Measurements from ENCODE around the gene RFX3.

DNA sequence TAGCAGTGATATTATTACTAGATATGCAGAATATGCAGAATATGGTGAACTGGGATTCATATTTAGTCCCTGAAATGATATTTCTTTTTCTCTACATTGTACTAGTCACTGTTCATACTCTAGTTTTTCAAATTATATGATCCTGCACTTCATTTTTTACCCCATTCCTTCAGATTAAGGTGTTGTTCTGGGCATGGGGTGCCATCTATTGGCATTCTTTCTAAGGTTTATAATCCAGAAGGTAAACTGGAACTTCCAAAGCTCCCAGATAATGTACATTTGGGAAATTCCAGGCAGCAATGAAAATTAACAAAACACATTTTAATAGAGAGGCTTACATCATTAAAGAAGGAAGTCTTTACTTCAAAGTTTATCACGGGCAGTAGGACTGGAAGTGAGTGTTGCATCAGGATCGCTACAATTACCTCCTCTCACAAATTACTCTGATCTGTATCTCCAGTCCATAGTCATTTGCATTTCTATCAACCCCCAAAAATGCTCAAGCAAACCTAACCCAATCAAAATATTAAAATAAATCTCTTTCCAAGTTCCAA is 12.5 kb downstream of the RFX3 start:
- TF ChIP-seq, protein P1, sequence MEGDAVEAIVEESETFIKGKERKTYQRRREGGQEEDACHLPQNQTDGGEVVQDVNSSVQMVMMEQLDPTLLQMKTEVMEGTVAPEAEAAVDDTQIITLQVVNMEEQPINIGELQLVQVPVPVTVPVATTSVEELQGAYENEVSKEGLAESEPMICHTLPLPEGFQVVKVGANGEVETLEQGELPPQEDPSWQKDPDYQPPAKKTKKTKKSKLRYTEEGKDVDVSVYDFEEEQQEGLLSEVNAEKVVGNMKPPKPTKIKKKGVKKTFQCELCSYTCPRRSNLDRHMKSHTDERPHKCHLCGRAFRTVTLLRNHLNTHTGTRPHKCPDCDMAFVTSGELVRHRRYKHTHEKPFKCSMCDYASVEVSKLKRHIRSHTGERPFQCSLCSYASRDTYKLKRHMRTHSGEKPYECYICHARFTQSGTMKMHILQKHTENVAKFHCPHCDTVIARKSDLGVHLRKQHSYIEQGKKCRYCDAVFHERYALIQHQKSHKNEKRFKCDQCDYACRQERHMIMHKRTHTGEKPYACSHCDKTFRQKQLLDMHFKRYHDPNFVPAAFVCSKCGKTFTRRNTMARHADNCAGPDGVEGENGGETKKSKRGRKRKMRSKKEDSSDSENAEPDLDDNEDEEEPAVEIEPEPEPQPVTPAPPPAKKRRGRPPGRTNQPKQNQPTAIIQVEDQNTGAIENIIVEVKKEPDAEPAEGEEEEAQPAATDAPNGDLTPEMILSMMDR (IDR thresholded peaks at IDR 0.05 in 4 of 5, conservative IDR thresholded peaks at IDR 0.05 in 1 of 5): no peak
- no peak for TF ChIP-seq POLR2A (IDR thresholded peaks at IDR 0.05)

All from gastrocnemius medialis (tissue), 4 donors.